ENCODE measurements around the gene SORCS2.

GRCh38 chr4:7756561-7757355 is 564.4 kb downstream of the SORCS2 start:
- TF ChIP-seq, protein P1, sequence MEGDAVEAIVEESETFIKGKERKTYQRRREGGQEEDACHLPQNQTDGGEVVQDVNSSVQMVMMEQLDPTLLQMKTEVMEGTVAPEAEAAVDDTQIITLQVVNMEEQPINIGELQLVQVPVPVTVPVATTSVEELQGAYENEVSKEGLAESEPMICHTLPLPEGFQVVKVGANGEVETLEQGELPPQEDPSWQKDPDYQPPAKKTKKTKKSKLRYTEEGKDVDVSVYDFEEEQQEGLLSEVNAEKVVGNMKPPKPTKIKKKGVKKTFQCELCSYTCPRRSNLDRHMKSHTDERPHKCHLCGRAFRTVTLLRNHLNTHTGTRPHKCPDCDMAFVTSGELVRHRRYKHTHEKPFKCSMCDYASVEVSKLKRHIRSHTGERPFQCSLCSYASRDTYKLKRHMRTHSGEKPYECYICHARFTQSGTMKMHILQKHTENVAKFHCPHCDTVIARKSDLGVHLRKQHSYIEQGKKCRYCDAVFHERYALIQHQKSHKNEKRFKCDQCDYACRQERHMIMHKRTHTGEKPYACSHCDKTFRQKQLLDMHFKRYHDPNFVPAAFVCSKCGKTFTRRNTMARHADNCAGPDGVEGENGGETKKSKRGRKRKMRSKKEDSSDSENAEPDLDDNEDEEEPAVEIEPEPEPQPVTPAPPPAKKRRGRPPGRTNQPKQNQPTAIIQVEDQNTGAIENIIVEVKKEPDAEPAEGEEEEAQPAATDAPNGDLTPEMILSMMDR (IDR thresholded peaks at IDR 0.05) = no peak
- no peak for TF ChIP-seq POLR2A (IDR thresholded peaks at IDR 0.05)

All from prostate gland (tissue), 2 donors.